DND-41 (cell line): ENCODE data around the gene XCR1.
"Not testable (repeated sequence)": the region's sequence is repeated elsewhere in the genome, so short reads cannot be mapped to it uniquely, and the experiment has no call there.

Experiments
- EZH2 ChIP-seq: IDR thresholded peaks from 3 replicates; pipeline ENCODE4 v1.6.1; 2012; ENCODE audit warnings: borderline replicate concordance, low read depth, mild to moderate bottlenecking, moderate library complexity, low read length, inconsistent platforms; ENCODE audit not compliant: severe bottlenecking
- TF ChIP-seq, protein P1 (sequence below): IDR thresholded peaks from 2 replicates; pipeline ENCODE4 v1.5.1; 2012; ENCODE audit warnings: borderline replicate concordance, low read length, moderate library complexity, mild to moderate bottlenecking; ENCODE audit not compliant: poor library complexity, severe bottlenecking; ENCODE audit errors: extremely low read depth

DNA sequence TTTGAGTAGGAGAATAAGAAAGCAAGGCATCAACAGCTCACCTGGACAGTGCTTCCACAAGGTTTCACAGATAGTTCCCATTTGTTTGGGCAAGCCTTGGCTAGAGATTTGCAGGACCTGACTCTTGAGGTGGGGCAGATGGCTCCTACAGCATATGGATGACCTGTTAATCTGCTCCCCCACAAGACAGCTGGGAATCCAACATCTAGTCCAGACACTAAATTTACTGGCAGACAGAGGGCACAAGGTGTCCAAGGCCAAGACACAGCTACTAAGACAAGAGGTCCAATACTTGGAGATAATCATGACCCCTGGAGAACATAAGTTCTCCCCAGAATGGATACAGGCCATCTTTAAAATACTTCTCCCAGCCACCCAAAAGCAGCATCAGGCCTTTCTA, 23.6 kb downstream of the XCR1 start:
- TF ChIP-seq, protein P1, sequence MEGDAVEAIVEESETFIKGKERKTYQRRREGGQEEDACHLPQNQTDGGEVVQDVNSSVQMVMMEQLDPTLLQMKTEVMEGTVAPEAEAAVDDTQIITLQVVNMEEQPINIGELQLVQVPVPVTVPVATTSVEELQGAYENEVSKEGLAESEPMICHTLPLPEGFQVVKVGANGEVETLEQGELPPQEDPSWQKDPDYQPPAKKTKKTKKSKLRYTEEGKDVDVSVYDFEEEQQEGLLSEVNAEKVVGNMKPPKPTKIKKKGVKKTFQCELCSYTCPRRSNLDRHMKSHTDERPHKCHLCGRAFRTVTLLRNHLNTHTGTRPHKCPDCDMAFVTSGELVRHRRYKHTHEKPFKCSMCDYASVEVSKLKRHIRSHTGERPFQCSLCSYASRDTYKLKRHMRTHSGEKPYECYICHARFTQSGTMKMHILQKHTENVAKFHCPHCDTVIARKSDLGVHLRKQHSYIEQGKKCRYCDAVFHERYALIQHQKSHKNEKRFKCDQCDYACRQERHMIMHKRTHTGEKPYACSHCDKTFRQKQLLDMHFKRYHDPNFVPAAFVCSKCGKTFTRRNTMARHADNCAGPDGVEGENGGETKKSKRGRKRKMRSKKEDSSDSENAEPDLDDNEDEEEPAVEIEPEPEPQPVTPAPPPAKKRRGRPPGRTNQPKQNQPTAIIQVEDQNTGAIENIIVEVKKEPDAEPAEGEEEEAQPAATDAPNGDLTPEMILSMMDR, result not testable (repeated sequence)
- TF ChIP-seq EZH2, result not testable (repeated sequence)
